Ovary (tissue), 3 donors: Measurements from ENCODE around the gene NEURL1B.

Source experiments
- CTCF ChIP-seq, 3 donors: fragments of 450-650 bp in 2 of 3; fragments of 200-600 bp in 1 of 3; IDR thresholded peaks; one replicate each; pipeline versions ENCODE4 v1.5.1 to v1.8.0; 2016 to 2022; ENCODE audit warnings: antibody characterized with exemption in 3 of 3, mild to moderate bottlenecking in 1 of 3
- POLR2A ChIP-seq: fragments of 450-650 bp; IDR thresholded peaks from one replicate; pipeline ENCODE4 v1.6.1; 2017; ENCODE audit warnings: antibody characterized with exemption, mild to moderate bottlenecking, moderate library complexity
- donor health status: DM: no; HTN: no; CAD: no.

- TF ChIP-seq CTCF (IDR thresholded peaks at IDR 0.05) (no peak), POLR2A (no peak)
Measured at GRCh38 chr5:172599204-172599567, 41.9 kb upstream of the NEURL1B start.
